Glomerular visceral epithelial cell (primary cell): ENCODE measurements around the gene APEH.

Experiments
- DNase-seq: peaks from one replicate; pipeline ENCODE4 v3.0.0-alpha.2; 2016; ENCODE audit errors: extremely low spot score

Gene APEH

DNA sequence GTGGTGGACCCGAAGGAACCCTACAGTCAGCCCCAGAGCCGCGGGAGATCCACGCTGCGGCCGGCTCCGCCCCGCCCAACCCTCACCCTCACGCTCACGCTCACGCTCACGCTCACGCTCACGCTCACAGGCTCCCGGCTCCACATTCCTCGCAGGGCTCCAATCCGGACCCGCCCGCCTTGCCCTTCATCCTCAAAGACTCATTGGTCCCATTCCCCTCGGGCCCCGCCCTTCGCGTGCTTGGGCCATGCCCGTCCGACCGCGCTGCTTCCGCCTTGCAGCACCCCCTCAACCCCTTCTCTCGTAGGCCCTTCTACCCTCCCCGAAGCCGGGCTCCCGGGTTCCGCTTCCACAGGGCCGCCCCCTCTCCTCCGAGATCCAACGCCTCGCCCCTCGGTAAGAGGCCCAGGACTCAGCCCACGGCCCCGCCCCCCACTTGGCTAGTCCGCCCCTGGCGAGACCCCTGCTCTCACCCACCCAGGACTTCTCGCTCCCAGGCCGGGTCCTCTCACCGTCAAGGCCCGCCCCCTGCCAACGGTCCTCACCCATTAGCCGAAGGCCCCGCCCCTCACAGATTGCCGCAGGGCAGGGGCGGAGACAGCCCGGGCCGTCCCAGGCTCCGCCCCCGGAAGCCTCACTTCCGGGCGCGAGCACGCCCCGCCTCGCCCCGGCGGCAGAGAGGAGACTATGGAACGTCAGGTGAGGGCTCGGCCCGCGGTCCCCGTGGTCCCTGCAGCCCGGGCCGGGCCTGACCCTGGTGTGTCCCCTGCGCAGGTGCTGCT, at the start of gene APEH:
APEH (plus strand) TSS at position 637 of the 782 bp plus-strand sequence; CDS start at position 688, 51 bp downstream.
- DNase-seq, result peak; percentile 98

GRCh38 chr3:49625071-49625470, 49.1 kb upstream of the APEH start:
- no peak for DNase-seq

- DNase-seq, result peak; percentile 45
Measured at GRCh38 chr3:49626101-49626581, 48.0 kb upstream of the APEH start.

DNA sequence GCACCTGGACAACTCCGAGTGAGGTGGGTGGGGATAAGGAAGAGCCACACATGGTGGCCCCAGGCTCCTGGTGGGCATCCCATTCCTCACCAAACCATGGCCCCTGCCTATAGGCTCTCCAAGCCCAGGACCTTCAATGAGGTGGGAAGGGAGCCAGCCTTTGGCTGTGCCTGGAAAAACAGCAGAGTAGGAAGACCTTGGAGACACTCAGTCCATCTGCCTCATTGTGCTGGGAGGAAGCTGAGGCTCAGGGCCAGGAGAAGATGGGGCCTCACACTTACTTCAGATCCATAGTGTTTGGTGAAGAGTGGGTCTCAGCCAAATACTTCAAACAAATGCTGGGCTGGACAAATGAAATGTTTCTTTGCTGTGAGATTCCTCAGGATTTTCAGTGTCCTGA, 47.4 kb upstream of the APEH start:
- no peak for DNase-seq

- DNase-seq, result no peak
Measured at GRCh38 chr3:49627634-49628033, 46.5 kb upstream of the APEH start.

GRCh38 chr3:49628249-49628648, 45.9 kb upstream of the APEH start:
- DNase-seq, result no peak

GRCh38 chr3:49629451-49629850, 44.7 kb upstream of the APEH start:
- no peak for DNase-seq

DNA sequence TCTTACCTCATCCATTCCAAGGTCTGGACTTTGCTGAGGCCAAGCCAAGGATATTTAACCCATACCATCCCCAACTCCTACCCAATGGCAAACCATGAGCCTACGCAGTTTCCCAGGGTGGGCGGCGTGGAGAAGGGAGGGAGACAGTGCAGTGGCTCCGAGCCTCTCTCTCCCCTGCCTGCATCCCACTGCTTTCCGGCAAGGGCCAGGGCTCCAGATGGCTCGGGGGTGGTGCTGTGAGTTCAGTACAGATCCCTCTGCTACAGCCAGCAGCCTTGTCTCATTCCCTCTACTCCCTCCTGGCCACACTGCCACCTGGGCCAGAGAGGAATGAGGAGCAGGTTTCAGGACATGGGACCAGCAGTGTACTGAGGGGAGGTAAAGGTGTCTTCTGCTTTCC, 44.3 kb upstream of the APEH start:
- no peak for DNase-seq

- DNase-seq, result no peak
Measured at GRCh38 chr3:49630784-49631183, 43.4 kb upstream of the APEH start.

DNA sequence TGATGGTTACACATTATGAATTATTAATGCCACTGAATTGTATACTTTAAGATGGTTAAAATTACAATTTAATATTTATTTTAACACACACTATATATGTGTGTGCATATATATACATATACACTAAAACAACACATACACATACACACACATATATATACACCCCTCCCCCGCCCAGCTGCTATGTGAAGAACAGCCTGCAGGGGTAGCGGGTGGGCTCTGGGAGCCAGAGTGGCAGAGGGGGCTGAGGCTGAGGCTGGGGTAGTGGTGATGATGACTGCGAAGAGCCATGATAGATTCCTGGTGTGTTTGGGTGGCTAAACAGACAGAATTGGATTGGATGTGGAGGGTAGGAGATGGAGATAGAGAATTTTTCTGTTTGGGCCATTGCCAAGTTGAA, 39.4 kb upstream of the APEH start:
- no peak for DNase-seq

- DNase-seq, result no peak
Measured at GRCh38 chr3:49636883-49637609, 37.1 kb upstream of the APEH start.

GRCh38 chr3:49638445-49638844, 35.7 kb upstream of the APEH start:
- DNase-seq, result peak; percentile 63

DNA sequence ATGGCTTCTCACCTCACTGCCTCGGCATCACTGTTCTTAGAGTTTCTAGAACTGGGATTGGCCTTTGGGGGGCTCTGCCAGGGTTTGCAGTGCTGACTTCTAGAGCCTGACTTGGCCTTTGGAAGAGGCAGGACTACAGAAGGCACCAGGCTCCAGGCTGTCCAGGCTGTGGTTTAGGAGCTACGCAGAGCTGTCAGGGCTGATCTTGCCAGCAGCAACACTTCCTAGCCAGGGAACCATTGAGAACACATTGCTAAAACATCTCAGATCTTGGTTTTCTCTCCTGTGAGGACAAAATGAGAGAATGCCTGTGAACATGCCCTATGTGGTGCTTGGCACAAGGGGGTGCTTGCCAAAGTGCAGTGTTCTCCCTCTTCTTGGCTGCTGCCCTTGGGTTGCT, 34.6 kb upstream of the APEH start:
- DNase-seq, result no peak

DNA sequence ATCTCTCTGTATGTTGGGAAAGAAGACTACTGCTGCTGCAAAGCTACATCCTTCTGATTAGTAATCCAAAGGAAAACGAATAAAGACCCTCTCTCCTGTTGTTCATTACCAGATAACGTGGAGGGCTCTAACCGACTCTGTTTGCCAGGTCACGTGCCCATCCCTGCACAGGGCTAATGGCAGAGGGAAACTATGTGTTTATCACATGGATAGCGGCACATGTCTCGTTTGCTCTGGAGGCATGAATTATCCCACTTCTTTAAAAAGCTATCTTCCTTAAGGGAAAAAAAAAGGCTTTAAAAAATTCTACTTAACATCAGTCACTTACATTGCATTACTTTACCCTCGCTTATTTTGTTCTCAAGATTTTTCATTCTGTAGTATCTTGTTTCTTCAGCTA, 32.9 kb upstream of the APEH start:
- no peak for DNase-seq

- no peak for DNase-seq
Measured at GRCh38 chr3:49641921-49642707, 32.0 kb upstream of the APEH start.

DNA sequence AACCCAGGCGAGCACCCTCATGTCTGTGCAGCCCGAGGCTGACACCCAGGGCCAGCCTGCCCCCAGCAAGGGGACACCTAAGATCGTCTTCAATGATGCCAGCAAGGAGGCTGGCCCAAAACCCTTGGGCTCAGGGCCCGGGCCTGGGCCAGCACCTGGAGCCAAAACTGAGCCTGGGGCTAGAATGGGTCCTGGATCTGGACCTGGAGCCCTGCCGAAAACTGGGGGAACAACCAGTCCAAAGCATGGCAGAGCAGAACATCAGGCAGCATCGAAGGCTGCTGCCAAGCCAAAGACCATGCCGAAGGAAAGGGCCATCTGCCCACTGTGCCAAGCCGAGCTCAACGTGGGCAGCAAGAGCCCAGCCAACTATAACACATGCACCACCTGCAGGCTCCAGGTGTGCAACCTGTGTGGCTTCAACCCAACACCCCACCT, 31.4 kb upstream of the APEH start:
- DNase-seq, result no peak

DNA sequence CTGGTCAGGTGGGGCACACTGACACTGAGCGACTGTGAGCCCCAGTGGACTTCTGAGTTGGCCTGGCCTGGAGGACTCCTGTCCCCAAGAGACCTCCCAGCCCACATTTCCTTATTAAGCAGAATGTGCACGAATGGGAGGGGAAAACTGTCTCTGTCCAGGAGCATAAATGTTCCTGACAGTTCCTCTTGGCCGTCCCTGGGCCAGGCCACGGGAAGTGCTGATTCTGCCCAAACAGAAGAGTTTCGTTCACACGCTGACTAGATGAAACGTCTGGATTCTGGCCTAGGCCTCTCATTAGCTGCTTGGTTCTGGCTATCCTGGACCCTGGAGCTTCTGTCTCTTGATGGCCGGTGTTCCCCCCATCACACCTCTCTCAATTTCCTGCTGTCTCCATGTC, 29.5 kb upstream of the APEH start:
- no peak for DNase-seq

DNA sequence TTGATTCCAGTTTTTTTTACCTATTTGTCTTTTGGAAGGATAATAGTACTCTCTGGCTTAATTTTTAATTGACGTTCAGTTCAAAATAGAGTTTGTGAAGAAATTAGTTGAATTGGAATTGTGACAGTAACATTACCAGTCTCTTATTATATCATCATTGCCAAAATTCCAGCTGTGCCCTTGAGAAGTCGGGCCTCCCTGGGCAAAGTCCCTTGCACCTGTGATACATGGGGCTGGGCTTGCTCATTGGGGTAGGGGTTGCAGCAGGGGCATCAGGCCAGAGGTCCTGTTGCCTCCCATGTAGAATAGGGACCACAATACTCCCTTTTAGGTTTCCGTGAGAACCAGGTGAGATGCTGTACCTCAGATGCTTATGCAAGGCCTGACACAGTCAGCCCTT, 27.9 kb upstream of the APEH start:
- DNase-seq, result no peak

DNA sequence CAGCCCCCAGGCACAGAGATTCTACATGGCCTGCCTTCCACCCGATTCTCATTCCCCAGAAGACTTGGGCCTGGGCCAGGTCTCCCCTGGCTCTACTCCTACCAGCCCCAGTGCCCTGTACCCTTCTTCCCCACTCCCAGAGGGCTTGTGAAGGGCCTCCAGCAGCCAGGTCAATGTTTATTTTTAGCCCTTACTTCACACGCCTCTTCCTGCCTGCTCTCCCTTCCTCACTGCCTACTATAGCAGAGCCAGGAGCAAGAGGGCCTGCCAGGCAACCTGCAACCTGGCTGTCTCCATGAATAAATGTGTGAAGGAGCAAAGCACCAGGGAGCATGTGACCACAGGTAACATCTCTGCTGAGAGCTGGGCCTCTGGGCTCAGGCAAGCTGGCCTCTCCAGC, 26.4 kb upstream of the APEH start:
- no peak for DNase-seq

DNA sequence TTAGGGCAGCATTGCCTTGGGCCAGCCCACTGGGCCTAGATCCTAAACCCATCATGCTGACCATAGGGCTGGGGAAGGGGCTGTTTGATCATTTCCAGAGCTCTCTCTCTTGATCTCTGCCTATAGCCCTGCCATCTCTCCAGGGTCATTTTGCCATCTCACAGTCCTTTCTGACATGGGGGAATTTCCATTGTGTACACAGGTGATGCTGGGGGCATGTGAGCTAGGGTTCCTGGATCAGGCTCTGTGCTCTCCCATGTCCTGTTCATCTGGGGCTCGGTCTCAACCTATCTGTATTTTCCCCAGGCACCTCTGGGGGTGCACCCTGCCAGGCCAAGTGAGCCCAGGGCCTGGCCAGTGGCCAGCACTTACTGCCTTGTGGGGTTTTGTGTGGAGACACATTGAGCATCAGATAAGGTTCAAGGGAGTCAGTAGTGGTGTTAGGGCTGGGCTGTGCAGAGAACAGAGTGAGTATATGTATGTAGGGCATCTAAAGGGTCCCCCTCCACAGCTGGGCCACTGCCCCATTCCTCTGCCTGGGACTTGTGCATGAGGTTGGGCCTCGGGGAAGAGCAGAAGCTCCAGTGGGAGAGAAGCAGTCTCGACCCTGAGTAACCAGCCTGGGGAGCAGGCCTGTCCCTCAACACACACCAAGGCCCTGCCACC, 25.7 kb upstream of the APEH start:
- DNase-seq, result no peak

GRCh38 chr3:49649576-49649975, 24.6 kb upstream of the APEH start:
- no peak for DNase-seq

- no peak for DNase-seq
Measured at GRCh38 chr3:49650177-49650576, 24.0 kb upstream of the APEH start.
